Memory B cell (primary cell): ENCODE results near the gene NFS1.
A peak's percentile ranks its signal among the peaks of the same experiment; 100 is the strongest.
"Not testable (repeated sequence)": the region's sequence is repeated elsewhere in the genome, so short reads cannot be mapped to it uniquely, and the experiment has no call there.

Source experiments
- ATAC-seq: fragments of 150-1000 bp; cut with Tn5 transposase; 2 replicates; pipeline ENCODE4 v1.10.0; 2021; ENCODE audit warnings: low read depth, mild to moderate bottlenecking, moderate library complexity
- DNase-seq, 2 donors: peaks; one replicate each; pipeline ENCODE4 v3.0.0; 2022; ENCODE audit warnings: low spot score in 2 of 2
- H3K27ac Mint-ChIP-seq: one replicate; pipeline ENCODE4 v1.8.0; 2022; ENCODE audit warnings: mild to moderate bottlenecking, moderate library complexity, mixed read lengths
- H3K27me3 Mint-ChIP-seq: one replicate; pipeline ENCODE4 v1.8.0; 2022; ENCODE audit warnings: mixed read lengths
- H3K36me3 Mint-ChIP-seq: one replicate; pipeline ENCODE4 v1.8.0; 2022; ENCODE audit warnings: mild to moderate bottlenecking, mixed read lengths
- H3K4me1 Mint-ChIP-seq: one replicate; pipeline ENCODE4 v1.8.0; 2022; ENCODE audit warnings: mixed read lengths
- H3K4me3 Mint-ChIP-seq: one replicate; pipeline ENCODE4 v1.8.0; 2022; ENCODE audit warnings: mild to moderate bottlenecking, moderate library complexity, mixed read lengths
- H3K9me3 Mint-ChIP-seq: one replicate; pipeline ENCODE4 v1.8.0; 2022; ENCODE audit warnings: mixed read lengths

Gene NFS1

DNA sequence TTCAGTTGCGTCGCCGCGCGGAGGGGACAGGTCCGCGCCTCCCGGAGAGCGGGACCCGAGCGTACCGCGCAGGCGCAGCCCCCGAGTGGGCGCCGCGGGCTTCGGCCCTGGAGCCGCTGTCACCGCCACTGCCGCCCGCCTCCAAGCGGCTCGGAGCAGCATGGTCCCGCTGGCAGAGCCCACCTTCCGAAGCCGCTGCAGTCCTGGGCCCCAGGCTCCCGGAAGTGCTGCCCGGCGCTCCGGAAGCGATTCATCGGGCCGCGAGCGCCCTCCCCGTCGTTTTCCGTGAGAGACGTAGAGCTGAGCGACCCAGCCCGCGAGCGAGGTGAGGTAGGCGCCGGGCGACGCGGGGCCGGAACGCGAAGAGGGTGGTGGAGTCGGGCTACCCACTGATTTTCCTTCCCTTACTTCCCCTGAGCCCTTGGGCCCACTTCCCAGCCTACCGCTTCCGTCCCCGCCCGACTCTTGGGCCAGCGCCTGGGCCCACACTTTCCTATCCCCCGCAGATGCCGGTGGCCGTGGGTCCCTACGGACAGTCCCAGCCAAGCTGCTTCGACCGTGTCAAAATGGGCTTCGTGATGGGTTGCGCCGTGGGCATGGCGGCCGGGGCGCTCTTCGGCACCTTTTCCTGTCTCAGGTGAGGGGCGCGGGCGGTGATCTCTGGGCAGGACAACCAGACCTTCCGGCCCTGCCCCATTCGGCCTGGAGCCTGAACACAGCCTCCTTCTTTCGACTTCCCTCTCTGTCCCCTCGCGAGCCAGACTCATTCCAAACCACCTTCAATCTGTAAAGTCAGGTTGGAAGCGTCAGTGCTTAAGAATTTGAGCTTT is at the start of gene NFS1, which contains the start of gene ROMO1:
Gene NFS1 (minus strand): TSS at position 226 of the 830 bp plus-strand sequence. CDS start 64 bp downstream, at position 162.
Gene ROMO1 (plus strand): TSS at position 279 of the 830 bp plus-strand sequence. CDS start 228 bp downstream, at position 507.
- H3K4me1 Mint-ChIP-seq, result peaks cover 18% of the 10 kb centered on the region
- peak; percentile 91 for ATAC-seq
- H3K36me3 Mint-ChIP-seq, result peaks cover 10% of the 10 kb centered on the region
- peak within 1 kb of the TSS; percentile 95 for H3K4me3 Mint-ChIP-seq
- no peaks in the 10 kb centered on the region for H3K9me3 Mint-ChIP-seq
- peak within 1 kb of the TSS; percentile 92 for H3K27ac Mint-ChIP-seq
- peak; percentile 74 to 79 for DNase-seq
- no peaks in the 10 kb centered on the region for H3K27me3 Mint-ChIP-seq

DNA sequence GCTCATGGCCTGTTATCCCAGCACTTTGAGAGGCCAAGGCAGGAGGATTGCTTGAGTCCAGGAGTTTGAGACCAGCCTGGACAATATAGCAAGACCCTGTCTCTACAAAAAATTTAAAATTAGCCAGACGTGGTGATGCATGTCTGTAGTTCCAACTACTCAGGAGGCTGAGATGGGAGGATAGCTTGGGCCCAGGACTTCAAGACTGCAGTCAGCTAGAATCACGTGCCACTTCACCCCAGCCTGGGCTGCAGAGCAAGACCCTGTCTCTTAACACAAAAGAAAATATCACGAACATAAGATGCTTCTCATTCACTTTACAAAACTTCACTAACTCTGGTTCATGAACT is 45.3 kb upstream of the NFS1 start:
- H3K27me3 Mint-ChIP-seq, H3K4me3 Mint-ChIP-seq, ATAC-seq, H3K9me3 Mint-ChIP-seq, DNase-seq: not testable (repeated sequence)
- Mint-ChIP-seq H3K4me1 (peaks cover 14% of the 10 kb centered on the region), H3K36me3 (peaks cover 13% of the 10 kb centered on the region), H3K27ac (peak overlapping the region; percentile 99)

DNA sequence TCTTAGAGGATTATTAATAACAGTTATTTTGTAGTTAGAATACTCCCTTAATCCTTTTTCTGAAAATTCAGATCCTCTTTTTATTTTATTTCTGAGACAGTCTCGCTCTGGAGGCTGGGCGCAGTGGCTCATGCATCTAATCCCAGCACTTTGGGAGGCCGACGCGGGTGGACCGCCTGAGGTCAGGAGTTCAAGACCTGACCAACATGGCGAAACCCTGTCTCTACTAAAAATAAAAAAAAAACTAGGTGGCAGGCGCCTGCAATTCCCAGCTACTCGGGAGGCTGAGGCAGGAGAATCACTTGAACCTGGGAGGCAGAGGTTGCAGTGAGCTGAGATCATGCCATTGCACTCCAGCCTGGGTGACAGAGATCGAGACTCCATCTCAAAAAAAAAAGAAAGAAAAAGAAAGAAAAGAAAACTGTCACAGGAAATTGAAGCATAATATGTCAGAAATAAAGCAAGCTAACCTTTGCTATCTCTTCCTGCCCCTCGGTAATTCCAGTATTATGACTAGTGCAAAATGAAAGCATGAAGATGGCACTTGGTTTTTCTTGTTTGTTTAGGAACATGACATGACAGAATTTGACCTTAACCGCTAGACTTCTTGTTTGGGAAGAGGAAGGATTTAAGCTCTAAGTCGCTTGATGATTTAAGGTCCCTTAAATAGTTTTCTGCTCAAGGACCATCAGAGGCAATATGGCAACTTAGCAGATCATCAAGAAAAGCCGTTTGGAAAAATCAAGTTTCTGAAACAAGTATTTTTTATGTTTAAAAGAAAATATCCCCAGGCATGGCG is 44.7 kb upstream of the NFS1 start:
- Mint-ChIP-seq H3K4me1 (peaks cover 17% of the 10 kb centered on the region), H3K27ac (peak overlapping the region; percentile 99), H3K4me3 (peak overlapping the region; percentile 100), H3K9me3 (no peaks in the 10 kb centered on the region), H3K27me3 (no peaks in the 10 kb centered on the region), H3K36me3 (peaks cover 17% of the 10 kb centered on the region)
- DNase-seq (no peak), ATAC-seq (no peak)

DNA sequence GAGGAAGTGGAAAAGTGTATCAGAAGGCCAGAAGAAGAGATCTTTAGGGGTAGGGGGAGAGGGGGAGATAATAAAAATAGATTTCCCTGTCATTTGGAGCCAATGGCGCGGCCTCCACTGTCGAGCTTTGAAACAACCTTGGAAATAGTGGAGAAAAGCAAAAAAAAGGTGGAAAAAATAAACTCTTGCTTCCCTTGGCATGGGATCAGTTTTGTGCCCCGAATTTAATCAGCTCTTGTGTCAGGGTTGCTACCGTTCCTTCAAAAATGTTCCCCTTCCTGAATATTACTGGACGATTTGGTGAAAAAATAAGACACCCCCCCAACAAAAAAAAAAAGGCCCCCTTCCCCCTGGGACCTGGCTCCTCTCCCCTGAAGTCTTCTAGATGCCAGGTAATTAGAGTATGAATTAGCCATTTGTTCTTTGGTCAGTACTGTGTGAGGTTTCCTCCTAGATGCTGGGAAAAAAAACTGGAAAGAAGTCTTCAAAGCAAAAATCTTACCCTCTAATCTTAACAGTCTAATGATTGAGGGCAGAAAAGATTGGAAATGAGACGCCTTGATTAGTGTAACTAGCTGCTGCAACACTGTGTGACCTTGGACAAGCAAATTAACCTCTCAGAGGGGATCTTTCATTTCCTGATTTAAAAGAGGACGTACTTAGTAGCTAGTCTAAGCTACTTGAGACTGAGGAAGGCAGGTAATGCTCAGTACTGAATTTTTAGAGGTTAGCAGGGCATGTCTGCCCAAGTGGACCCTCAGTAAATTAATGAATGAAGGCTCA is 43.8 kb upstream of the NFS1 start:
- DNase-seq, result peak in 1 of 2 donors; percentile 42
- H3K27me3 Mint-ChIP-seq, result no peaks in the 10 kb centered on the region
- peak overlapping the region; percentile 99 for H3K27ac Mint-ChIP-seq
- H3K9me3 Mint-ChIP-seq, result no peaks in the 10 kb centered on the region
- H3K36me3 Mint-ChIP-seq, result peaks cover 24% of the 10 kb centered on the region
- peaks cover 22% of the 10 kb centered on the region for H3K4me1 Mint-ChIP-seq
- ATAC-seq, result peak; percentile 27
- peak overlapping the region; percentile 100 for H3K4me3 Mint-ChIP-seq

DNA sequence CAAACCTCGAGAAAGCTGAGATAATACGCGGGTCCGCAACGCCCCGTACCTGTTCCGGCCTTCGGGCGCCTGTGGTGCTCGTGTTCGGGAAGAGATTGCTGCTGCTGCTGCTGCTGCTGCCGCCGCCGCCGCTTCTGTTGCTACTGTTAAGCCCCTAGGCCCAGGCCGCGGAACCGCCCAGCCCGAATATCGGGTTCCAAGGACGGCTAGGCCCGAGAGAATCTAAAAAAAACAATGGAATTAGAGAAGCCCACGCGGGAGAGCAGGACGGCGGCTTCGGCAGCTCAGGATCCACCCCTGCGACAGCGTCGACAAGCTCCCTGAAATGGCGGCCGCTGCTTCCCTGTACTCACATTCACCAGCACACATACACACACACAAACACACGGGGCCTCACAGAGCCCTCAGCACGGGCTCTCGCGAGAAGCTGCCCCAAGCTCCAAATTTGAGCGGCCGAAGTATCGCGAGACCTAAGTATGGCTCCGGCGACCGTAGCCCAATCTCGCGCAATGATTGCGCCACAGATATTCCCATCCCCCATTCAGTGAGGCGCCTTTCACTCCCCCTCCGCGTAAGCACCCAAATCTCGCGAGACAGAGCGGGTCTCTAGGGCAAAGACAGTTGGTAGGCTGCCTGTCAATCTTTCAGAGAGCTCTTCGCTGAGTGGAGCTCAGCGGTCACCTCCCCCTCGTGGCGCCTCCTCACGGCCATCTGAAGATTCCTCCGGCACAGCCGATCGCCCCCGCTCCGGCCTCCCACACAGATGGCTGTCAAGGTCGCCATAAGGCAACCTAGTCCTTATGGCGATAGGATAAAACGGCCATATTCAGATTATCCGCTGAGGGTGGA is 43.0 kb upstream of the NFS1 start, which contains the start of gene RBM39:
Gene RBM39 (minus strand): TSS at position 369 of the 849 bp plus-strand sequence. CDS start 1,386 bp downstream, outside the sequence.
- peak within 1 kb of the TSS; percentile 100 for H3K4me3 Mint-ChIP-seq
- peak within 1 kb of the TSS; percentile 99 for H3K27ac Mint-ChIP-seq
- H3K4me1 Mint-ChIP-seq, result peaks cover 22% of the 10 kb centered on the region
- ATAC-seq, result peak; percentile 79
- no peaks in the 10 kb centered on the region for H3K27me3 Mint-ChIP-seq
- DNase-seq, result peak; percentile 94 to 99
- H3K9me3 Mint-ChIP-seq, result no peaks in the 10 kb centered on the region
- peaks cover 25% of the 10 kb centered on the region for H3K36me3 Mint-ChIP-seq

DNA sequence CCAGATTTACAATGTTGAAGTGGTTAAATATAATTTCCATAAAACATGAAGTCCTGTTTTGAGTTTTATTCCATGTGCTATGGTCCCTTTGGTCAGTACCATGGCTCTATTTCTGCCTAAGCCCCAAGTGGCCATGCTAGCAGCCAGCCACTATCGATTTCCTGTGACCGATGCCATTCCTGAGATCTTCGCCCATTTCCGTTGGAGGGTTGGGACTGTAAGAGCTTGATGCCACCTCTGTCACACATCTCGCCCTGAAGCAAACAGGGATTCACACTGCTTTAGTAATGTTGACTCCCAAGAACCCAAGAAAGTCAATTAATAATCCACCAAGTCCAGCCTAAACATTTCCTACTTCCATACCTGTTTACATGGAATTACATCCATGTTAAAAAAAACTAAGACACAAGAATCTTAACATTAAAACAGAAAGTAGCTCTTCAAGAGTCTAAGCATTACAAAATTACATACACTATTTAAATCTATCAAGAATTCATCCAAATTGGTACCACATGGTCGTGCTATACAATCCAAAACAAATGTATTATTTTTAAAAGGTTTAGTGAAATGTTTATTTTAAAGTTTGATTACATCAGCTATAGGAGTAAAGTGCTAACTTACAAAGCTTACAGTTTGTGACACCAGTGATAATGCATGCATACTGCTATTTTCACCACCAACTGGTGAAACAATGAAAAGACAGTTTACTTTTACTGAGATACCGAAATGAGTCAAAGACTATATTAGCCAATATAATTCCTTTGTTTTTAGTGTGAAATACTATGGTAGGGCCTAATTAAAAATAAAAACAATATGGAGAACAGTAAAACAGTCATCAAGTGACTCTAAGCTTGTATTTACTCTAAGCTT is 40.4 kb upstream of the NFS1 start:
- DNase-seq, result no peak
- H3K27me3 Mint-ChIP-seq, result no peaks in the 10 kb centered on the region
- peak overlapping the region; percentile 99 for H3K27ac Mint-ChIP-seq
- peak overlapping the region; percentile 64 for H3K4me3 Mint-ChIP-seq
- ATAC-seq, result no peak
- peaks cover 26% of the 10 kb centered on the region for H3K4me1 Mint-ChIP-seq
- H3K9me3 Mint-ChIP-seq, result no peaks in the 10 kb centered on the region
- peaks cover 28% of the 10 kb centered on the region for H3K36me3 Mint-ChIP-seq

DNA sequence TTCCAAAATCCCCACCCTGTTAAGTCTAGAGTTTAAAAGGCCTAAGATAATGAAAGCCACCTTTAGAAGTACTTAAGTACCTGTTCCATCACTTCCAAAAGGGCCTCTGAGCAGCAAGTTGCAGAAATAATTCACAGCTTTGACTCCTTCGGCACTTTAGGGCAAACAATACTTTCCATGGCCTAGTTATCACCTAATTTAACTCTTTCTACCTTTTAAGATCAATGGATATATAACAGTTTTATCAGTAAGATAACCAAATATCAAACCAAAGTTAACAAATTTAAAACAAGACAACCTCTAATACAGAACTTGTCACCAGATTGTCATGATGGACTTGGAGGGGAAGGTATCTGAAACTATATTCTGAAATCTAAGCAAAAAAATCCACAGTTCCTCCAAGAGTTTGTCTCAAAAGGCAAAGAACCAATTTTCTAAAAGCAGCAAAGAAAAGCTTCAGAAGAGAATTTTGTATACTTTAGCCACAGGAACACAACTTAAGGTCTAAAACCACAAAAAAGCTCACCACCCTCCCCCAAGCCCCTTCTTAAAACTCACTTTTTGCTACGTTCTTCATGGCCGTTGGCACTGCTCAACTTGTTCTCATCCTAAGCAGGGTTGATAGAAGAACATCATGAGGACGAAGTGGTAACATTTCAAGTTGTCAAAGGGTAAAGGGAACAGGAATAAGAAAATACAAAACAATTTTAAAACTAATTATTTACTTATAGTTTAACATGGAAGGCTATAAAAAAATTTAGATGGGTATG is 39.4 kb upstream of the NFS1 start:
- DNase-seq (no peak), ATAC-seq (no peak)
- H3K4me3 Mint-ChIP-seq, result peak overlapping the region; percentile 8
- no peaks in the 10 kb centered on the region for H3K27me3 Mint-ChIP-seq
- H3K27ac Mint-ChIP-seq, result peak overlapping the region; percentile 63
- peaks cover 32% of the 10 kb centered on the region for H3K36me3 Mint-ChIP-seq
- peaks cover 23% of the 10 kb centered on the region for H3K4me1 Mint-ChIP-seq
- H3K9me3 Mint-ChIP-seq, result no peaks in the 10 kb centered on the region

DNA sequence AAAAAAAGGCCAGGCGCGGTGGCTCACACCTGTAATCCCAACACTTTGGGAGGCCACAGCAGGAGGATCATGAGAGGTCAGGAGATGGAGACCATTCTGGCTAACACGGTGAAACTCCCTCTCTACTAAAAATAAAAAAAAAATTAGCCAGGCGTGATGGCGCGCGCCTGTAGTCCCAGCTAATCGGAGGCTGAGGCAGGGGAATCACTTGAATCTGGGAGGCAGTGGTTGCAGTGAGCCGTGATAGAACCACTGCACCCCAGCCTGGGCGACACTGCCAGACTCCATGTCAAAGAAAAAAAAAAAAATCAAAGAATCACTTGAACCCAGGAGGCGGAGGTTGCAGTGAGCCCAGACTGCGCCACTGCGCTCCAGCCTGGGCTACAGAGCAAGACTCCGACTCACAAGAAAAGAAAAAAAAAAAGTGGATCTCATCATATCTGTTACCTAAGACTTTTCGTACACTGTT is 38.7 kb upstream of the NFS1 start:
- no peaks in the 10 kb centered on the region for H3K27me3 Mint-ChIP-seq
- DNase-seq (no peak), ATAC-seq (no peak)
- peaks cover 18% of the 10 kb centered on the region for H3K4me1 Mint-ChIP-seq
- peaks cover 36% of the 10 kb centered on the region for H3K36me3 Mint-ChIP-seq
- no peak overlapping the region for H3K4me3 Mint-ChIP-seq
- no peaks in the 10 kb centered on the region for H3K9me3 Mint-ChIP-seq
- H3K27ac Mint-ChIP-seq, result peak overlapping the region; percentile 63

DNA sequence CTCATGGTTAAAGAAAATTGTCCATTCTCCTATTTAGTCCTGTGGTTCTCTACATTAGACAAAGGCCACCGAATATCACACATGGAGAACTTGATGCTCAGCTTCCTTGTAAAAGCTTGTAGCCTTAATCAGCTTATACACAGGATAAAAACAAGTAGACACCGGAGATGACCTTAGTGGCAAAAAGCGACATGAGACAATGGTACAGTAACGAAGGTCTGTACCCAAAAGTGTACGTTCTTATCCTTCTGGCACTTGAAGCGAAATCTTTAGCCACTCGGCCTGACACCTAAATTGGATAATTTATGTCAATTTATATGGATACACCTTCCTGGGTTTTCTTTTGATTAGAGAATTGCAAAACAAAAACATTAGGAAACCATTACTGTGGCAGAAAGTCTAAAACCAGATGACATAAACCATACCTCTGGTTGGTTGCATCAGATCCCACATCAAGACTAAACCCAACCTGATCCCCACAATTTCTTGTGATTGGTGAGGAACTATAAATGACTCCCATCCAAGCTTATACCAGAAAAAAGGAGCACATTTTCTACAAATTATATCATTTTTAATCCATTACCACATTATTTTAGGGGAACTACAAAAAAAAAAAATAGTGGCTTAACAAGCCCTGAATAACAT is 36.8 kb upstream of the NFS1 start:
- no peak for ATAC-seq
- no peaks in the 10 kb centered on the region for H3K27me3 Mint-ChIP-seq
- peaks cover 36% of the 10 kb centered on the region for H3K36me3 Mint-ChIP-seq
- no peaks in the 10 kb centered on the region for H3K9me3 Mint-ChIP-seq
- H3K4me3 Mint-ChIP-seq, result no peak overlapping the region
- H3K27ac Mint-ChIP-seq, result peak overlapping the region; percentile 50
- peaks cover 21% of the 10 kb centered on the region for H3K4me1 Mint-ChIP-seq
- DNase-seq, result no peak

DNA sequence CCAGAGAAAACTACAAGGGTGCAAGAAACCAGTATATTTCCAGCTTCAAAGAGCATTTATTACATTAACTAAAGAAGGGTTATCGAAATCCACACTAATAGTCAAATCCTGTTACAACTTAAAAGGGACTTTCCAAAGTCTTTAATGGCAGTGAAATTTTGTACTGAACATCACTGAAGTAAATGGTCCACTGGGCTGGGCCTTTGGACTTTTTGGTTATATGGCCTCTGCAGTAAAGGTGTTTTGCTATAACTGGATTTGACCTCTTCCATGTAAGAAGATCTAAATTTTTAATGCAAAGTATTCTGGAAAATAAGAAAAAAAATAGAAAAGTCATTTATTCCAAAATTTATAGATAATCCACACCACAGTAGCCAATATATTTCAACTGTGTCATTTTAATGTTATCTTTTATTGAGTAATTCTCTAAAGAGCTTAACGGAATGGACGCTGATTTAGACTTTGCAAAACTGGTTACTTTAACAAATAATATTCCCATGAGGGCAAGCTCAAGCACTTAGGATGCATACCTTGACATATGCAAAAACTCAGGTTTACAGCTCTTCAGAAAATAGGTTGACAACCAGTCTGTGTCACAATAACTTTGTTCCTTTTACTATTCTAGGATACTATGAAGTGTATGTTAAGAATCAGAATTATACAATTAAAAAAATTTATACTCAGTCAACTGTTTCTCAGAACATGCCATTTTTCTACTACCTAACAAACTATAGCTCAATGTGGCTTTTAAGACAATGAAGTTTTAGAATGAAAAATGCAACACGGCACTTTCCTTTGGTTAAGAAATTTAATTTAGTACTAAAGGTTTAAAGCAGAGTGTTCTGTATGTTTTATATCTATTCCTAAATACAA is 35.9 kb upstream of the NFS1 start:
- peaks cover 36% of the 10 kb centered on the region for H3K36me3 Mint-ChIP-seq
- H3K9me3 Mint-ChIP-seq, result no peaks in the 10 kb centered on the region
- peaks cover 18% of the 10 kb centered on the region for H3K4me1 Mint-ChIP-seq
- peak overlapping the region; percentile 71 for H3K27ac Mint-ChIP-seq
- DNase-seq, result no peak
- peak; percentile 39 for ATAC-seq
- H3K27me3 Mint-ChIP-seq, result no peaks in the 10 kb centered on the region
- H3K4me3 Mint-ChIP-seq, result no peak overlapping the region
